Measurements from ENCODE around the gene C11orf68. TPM values are rescaled to one million over a fixed set of nuclear protein-coding genes. Genes with fewer than 3 reads are reported as not detected.

Gene C11orf68
- total and polyA plus RNA-seq, 2 of the 8 experiments (the other 6 are each of a cell fraction or from before 2014, with no cell fraction given), result 24.0 to 51.2 TPM

GRCh38 chr11:65928667-65929066 is 9.8 kb upstream of the C11orf68 start (continued):
- no peak for TF ChIP-seq CHD7 (IDR thresholded peaks at IDR 0.05; ENCODE audit: insufficient replicate concordance, low read length)
- TF ChIP-seq BCL11A (IDR thresholded peaks at IDR 0.05; ENCODE audit: low read depth in 2 of 2, low read length in 2 of 2), result no peak
- TF ChIP-seq HDAC2 (IDR thresholded peaks at IDR 0.05; ENCODE audit: borderline replicate concordance in 1 of 2, low read depth in 2 of 2, low read length in 2 of 2), result no peak
- no peak for TF ChIP-seq SUZ12 (IDR thresholded peaks at IDR 0.05; ENCODE audit: low read length)
- no peak for TF ChIP-seq FOSL1 (IDR thresholded peaks at IDR 0.05; ENCODE audit: insufficient read depth, low read depth, low read length)
- TF ChIP-seq JUND (IDR thresholded peaks at IDR 0.05; ENCODE audit: low read length), result no peak
- no peak for TF ChIP-seq MAX (IDR thresholded peaks at IDR 0.05)
- no peak for TF ChIP-seq SP4 (IDR thresholded peaks at IDR 0.05; ENCODE audit: low read length)
- TF ChIP-seq HDAC6 (IDR thresholded peaks at IDR 0.05; ENCODE audit: low read depth, low read length), result no peak
- TF ChIP-seq USF2 (IDR thresholded peaks at IDR 0.05; ENCODE audit: low read length), result no peak
